HEK293 (cell line): Measurements from ENCODE around the gene TRIB2.

Experiments
- ZNF2 ChIP-seq: fragments of 450-650 bp; formaldehyde crosslinking; IDR thresholded peaks from 2 replicates; pipeline ENCODE4 v1.5.1; 2016; ENCODE audit warnings: missing biosample characterization, missing genetic modification characterization
- ZNF341 ChIP-seq: fragments of 450-650 bp; formaldehyde crosslinking; IDR thresholded peaks from 2 replicates; pipeline ENCODE4; 2016; ENCODE audit warnings: low read depth, missing biosample characterization, missing genetic modification characterization
- ZNF560 ChIP-seq: fragments of 450-650 bp; formaldehyde crosslinking; IDR thresholded peaks from 2 replicates; pipeline ENCODE4 v1.5.1; 2017; ENCODE audit warnings: missing biosample characterization, missing genetic modification characterization, borderline replicate concordance
- TF ChIP-seq, protein P1 (sequence below): fragments of 450-650 bp; formaldehyde crosslinking; IDR thresholded peaks from 2 replicates; pipeline ENCODE4 v1.5.1; 2016; ENCODE audit warnings: missing biosample characterization, missing genetic modification characterization
- TF ChIP-seq, protein P2 (sequence below): fragments of 450-650 bp; formaldehyde crosslinking; IDR thresholded peaks from 2 replicates; pipeline ENCODE4 v1.5.1; 2016; ENCODE audit warnings: missing biosample characterization, missing genetic modification characterization
- TF ChIP-seq, protein P3 (sequence below): fragments of 450-650 bp; formaldehyde crosslinking; IDR thresholded peaks from 2 replicates; pipeline ENCODE4 v1.5.1; 2017; ENCODE audit warnings: missing biosample characterization, missing genetic modification characterization

DNA sequence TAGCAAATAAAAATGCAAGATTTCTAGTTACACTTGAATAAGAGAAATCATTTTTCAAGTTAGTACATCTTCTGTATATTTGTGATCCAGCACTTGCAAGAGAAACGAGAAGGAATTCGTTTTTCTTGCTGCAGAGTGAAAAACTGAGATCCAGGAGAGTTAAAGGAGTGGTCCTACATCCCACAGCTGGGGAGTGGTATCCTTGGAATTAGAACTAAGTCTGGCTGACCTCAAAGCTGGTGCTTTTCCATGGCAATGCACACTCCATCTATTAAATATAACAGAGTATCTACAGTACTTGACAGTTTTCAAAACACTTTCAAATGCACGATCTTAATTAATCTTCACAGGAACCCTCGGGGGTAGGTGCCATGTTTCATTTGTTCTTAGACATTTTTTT, 46.8 kb downstream of the TRIB2 start:
- TF ChIP-seq, protein P1, sequence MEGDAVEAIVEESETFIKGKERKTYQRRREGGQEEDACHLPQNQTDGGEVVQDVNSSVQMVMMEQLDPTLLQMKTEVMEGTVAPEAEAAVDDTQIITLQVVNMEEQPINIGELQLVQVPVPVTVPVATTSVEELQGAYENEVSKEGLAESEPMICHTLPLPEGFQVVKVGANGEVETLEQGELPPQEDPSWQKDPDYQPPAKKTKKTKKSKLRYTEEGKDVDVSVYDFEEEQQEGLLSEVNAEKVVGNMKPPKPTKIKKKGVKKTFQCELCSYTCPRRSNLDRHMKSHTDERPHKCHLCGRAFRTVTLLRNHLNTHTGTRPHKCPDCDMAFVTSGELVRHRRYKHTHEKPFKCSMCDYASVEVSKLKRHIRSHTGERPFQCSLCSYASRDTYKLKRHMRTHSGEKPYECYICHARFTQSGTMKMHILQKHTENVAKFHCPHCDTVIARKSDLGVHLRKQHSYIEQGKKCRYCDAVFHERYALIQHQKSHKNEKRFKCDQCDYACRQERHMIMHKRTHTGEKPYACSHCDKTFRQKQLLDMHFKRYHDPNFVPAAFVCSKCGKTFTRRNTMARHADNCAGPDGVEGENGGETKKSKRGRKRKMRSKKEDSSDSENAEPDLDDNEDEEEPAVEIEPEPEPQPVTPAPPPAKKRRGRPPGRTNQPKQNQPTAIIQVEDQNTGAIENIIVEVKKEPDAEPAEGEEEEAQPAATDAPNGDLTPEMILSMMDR (tag by site-specific recombination): no peak
- TF ChIP-seq ZNF560 (tag by site-specific recombination) (no peak), ZNF2 (no peak), ZNF341 (no peak)
- TF ChIP-seq, protein P2, sequence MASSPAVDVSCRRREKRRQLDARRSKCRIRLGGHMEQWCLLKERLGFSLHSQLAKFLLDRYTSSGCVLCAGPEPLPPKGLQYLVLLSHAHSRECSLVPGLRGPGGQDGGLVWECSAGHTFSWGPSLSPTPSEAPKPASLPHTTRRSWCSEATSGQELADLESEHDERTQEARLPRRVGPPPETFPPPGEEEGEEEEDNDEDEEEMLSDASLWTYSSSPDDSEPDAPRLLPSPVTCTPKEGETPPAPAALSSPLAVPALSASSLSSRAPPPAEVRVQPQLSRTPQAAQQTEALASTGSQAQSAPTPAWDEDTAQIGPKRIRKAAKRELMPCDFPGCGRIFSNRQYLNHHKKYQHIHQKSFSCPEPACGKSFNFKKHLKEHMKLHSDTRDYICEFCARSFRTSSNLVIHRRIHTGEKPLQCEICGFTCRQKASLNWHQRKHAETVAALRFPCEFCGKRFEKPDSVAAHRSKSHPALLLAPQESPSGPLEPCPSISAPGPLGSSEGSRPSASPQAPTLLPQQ (tag by site-specific recombination): no peak
- TF ChIP-seq, protein P3, sequence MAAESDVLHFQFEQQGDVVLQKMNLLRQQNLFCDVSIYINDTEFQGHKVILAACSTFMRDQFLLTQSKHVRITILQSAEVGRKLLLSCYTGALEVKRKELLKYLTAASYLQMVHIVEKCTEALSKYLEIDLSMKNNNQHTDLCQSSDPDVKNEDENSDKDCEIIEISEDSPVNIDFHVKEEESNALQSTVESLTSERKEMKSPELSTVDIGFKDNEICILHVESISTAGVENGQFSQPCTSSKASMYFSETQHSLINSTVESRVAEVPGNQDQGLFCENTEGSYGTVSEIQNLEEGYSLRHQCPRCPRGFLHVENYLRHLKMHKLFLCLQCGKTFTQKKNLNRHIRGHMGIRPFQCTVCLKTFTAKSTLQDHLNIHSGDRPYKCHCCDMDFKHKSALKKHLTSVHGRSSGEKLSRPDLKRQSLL (tag by site-specific recombination): no peak
